GM18873 (cell line): ENCODE data around the gene SOCS1.

Source experiments
- ATAC-seq: cut with Tn5 transposase; IDR thresholded peaks from one replicate; pipeline ENCODE4 v1.9.1; 2021; ENCODE audit warnings: mild to moderate bottlenecking, moderate library complexity, moderate number of reproducible peaks; ENCODE audit not compliant: unreplicated experiment, low FRiP score

The SOCS1 gene

DNA sequence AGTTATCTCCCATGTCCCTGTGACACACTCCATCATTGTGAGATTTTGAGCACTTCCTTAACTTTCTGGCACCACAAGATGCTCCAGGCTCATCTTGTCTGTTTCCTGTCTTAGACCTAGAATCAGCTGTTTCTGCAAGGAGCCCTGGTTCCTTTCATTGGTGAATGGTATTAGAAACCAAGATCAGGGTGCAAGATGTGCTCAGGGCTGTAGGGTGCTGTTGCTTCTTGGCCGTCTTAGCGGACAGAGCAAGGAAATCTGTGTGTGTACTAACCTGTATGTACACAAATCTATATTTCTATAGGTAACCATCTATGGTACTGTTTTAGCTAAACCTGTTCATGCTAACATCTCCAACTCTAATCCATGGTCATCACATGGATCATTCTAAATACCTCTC, 33.2 kb upstream of the SOCS1 start:
- ATAC-seq = no peak

DNA sequence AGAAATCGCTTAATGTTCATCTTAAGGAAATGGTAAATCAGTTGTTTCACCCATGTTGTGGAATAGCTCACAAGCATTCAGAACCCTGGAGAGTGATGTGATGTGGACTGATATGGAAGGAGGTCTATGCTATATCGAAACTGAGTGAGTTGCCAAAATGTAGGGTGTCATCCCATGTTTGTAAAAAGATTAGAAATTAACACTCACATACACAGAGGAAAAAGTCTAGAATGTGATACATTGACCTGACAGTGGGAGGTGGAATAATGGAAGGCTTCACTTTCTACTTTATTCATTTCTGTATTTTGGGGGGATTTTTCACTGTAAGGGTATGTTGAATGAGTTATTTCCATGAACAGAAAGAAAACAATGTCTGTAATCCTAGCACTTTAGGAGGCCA, 29.8 kb upstream of the SOCS1 start:
- ATAC-seq = no peak

DNA sequence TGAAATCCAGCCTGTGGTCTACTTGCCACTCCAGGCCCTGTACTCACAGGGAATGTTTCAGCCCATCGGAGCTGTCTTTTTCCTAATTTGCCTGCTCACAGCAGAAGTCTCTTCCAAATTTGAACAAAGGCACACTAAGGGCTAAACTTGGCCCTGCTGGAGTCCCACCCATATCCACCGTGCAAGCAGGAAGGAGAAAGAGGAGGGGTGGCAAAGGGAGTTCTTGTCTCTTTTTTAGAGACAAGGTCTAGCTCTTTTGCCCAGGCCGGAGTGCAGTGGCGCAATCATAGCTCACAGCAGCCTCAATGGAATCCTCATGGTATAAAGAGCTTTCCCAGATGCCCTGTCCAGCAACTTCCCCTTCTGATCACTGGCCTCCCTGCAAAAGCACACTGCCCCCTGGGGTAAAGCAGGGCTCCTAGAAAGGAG, 27.8 kb upstream of the SOCS1 start:
- ATAC-seq = no peak

GRCh38 chr16:11280616-11281522, 24.9 kb upstream of the SOCS1 start, which contains the start of gene PRM1:
PRM1 (minus strand) TSS chr16:11281330; CDS start chr16:11281238, 92 bp downstream.
- ATAC-seq = no peak

- ATAC-seq = no peak
Measured at GRCh38 chr16:11278681-11279628, 23.0 kb upstream of the SOCS1 start.

- no peak for ATAC-seq
Measured at GRCh38 chr16:11277607-11278337, 21.8 kb upstream of the SOCS1 start.

- no peak for ATAC-seq
Measured at GRCh38 chr16:11276896-11277593, 21.0 kb upstream of the SOCS1 start.

DNA sequence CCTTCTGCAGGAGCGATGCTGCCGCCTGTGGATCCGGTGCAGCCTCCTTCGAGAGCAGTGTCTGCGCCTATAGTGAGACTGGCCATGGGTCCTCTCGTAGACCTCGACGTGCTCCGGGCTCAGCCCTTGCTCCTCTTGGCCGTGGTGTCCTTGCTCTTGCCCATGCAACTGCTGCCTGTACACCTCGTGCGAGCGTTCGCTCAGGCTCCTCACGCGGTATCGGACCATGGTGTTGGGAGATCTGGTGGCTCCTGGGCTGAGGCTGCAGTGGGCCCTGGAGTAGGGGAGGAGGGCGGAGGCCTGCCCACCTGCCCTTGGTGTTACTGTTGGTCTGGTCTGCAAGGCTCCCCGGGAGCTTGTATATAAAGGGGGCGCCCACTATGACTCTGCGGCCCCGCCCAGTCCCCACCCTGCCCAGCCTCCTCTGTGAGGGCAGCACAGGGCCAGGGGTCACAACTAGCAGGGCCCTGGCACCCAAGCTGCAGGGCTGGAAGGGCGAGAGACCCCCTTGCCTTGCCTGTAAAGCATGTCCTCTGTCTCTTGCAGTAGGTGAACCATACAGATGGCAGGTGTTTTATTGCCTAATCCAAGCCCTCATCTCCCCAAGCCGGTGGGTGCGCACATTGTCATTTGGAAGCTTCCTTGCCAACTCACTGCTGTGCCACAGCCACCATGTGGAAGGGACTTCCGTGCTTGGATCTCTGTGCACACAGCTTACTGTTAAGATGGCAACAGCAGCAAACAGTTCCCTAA, 20.3 kb upstream of the SOCS1 start, which contains the start of gene PRM2:
TSS of gene PRM2 (minus strand) at position 338 of the 753 bp plus-strand sequence. CDS start at position 228, 110 bp downstream.
- ATAC-seq = no peak

DNA sequence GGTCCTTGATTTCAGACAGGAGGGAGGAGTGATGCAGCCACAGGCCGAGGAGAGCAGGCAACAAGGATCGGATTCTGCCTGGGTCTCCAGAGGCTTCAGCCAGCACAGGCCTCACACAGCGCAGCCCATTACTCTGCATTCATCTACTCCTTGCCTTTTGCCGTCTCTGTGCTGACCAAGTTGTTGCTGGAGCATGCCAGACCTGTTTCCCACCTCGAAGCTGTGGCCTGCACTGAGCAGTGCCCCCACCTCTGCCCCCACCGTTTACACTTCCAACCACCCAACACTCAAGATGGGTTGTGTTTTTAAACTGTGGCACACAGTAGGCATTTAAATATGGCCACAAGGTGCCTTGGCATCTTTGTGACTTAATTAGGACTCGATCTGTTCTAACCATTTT, 19.0 kb upstream of the SOCS1 start:
- no peak for ATAC-seq

GRCh38 chr16:11273721-11274324, 17.8 kb upstream of the SOCS1 start:
- ATAC-seq = no peak

DNA sequence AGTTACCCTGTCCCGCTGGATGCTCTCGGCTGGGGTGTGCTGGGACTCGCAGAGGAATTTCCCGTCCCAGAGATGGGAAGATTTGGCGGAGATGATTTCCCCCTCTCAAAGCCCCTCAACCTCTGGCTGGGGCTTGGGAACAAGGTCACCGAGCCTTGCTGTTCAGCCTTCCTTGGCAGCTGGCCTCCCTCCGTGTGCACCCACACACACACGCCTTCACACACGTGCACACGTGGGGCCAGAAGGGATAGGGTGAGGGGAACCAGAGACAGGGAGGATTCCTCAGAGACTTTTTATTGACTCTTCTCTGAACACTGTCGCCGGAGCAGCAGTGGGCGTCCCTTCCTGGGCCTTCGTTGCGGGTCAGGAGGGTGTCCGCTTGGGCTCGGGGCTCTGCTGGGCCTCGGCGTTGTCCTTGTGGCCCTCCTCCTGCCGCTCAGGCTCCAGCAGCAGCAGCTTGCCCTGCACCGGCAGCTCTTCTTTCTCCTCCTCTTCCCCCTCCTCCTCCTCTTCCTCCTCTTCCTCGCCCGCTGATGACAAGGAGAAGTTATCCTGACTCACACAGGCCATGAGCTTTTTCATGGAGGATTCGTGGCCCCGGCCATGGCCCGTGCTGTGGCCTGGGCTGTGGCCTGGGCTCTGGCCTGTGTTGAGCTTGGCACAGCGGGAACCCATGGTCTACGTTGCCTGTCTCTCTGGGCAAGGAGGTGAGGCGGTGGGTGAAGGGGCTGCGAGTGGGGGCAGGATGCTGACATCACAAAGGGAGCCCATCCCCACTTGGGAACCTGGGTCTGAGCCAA, 17.1 kb upstream of the SOCS1 start, which contains the start of gene PRM3:
TSS of gene PRM3 (minus strand) at position 709 of the 800 bp plus-strand sequence. CDS start at position 675, 34 bp downstream.
- no peak for ATAC-seq

DNA sequence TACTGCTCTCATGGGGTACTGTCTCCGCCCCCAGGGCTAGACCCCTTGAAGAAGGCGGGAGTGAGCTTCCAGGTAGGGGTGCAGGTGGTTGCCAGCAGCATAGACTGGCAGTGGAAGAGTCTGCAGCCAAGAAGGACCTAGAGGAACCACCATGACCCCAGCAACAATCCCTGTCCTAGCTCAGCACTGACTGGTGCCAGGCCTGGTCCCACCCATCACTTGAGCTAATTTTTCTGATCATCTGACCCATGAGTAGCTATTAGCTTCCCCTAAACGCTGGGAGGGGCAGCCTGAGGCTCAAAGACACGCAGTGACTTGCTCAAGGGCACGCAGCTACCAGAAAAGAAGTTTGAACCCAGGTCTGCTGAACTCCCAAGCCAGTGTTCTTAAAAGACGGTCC, 16.5 kb upstream of the SOCS1 start:
- ATAC-seq = no peak

GRCh38 chr16:11271610-11272009, 15.6 kb upstream of the SOCS1 start:
- ATAC-seq = no peak

- no peak for ATAC-seq
Measured at GRCh38 chr16:11270602-11271162, 14.7 kb upstream of the SOCS1 start.

DNA sequence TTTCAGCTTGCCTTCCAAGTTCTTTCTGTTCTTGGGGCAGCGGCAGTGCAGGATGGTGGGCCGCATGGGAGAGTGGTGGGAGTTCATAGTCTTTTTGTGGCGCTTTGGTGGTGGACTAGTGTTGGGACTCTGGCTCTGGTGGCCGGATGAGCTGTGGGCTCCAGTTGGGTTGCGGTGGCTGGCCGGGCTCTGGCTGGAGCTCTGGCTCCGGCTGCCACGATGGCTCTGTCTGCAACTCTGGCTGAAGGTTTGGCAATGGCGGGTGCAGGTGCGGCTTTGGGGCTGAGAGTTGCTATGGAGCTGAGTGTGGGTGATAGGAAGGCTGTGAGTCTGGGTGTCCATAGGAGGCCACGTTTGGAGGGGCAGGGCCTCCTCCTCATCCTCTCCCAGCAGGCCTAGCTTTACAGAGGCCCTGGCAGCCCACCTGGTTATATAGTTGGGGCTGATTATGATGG, 12.9 kb upstream of the SOCS1 start, which contains the start of gene TNP2:
TSS of gene TNP2 (minus strand) at position 405 of the 455 bp plus-strand sequence. CDS start at position 342, 63 bp downstream.
- no peak for ATAC-seq

GRCh38 chr16:11265124-11265523, 9.1 kb upstream of the SOCS1 start:
- ATAC-seq = no peak
